Breast epithelium (tissue), 3 donors: ENCODE results near the gene SIN3B.

Source experiments
- POLR2A ChIP-seq: fragments of 450-650 bp; IDR thresholded peaks from one replicate; pipeline ENCODE4 v1.6.1; 2016; ENCODE audit warnings: antibody characterized with exemption, mild to moderate bottlenecking, moderate library complexity
- POLR2AphosphoS5 ChIP-seq, 3 donors: sonication (generic); formaldehyde crosslinking; IDR thresholded peaks; one replicate each; pipeline ENCODE4 v1.6.1; 2017; ENCODE audit warnings: antibody characterized with exemption in 3 of 3
- TF ChIP-seq, protein P1 (sequence below), 3 donors: fragments of 450-650 bp; IDR thresholded peaks; one replicate each; pipeline ENCODE4 v1.5.1; 2016 to 2017; ENCODE audit warnings: antibody characterized with exemption in 3 of 3, mild to moderate bottlenecking in 3 of 3, moderate library complexity in 3 of 3

- TF ChIP-seq, protein P1, sequence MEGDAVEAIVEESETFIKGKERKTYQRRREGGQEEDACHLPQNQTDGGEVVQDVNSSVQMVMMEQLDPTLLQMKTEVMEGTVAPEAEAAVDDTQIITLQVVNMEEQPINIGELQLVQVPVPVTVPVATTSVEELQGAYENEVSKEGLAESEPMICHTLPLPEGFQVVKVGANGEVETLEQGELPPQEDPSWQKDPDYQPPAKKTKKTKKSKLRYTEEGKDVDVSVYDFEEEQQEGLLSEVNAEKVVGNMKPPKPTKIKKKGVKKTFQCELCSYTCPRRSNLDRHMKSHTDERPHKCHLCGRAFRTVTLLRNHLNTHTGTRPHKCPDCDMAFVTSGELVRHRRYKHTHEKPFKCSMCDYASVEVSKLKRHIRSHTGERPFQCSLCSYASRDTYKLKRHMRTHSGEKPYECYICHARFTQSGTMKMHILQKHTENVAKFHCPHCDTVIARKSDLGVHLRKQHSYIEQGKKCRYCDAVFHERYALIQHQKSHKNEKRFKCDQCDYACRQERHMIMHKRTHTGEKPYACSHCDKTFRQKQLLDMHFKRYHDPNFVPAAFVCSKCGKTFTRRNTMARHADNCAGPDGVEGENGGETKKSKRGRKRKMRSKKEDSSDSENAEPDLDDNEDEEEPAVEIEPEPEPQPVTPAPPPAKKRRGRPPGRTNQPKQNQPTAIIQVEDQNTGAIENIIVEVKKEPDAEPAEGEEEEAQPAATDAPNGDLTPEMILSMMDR (IDR thresholded peaks at IDR 0.05): no peak
- TF ChIP-seq POLR2AphosphoS5 (IDR thresholded peaks at IDR 0.05): no peak
- no peak for TF ChIP-seq POLR2A
Measured at GRCh38 chr19:16795731-16796130, 33.5 kb upstream of the SIN3B start.
